ENCODE measurements around the gene ZNF25. TPM values are rescaled to one million over a fixed set of nuclear protein-coding genes. Genes with fewer than 3 reads are reported as not detected.

The ZNF25 gene
- total and polyA plus RNA-seq, 2 of the 4 experiments (the other 2 are of a cell fraction): 5.1 to 9.5 TPM

GRCh38 chr10:37937864-37938263, 38.6 kb downstream of the ZNF25 start:
- TF ChIP-seq BHLHE40 (IDR thresholded peaks at IDR 0.05; ENCODE audit: low read depth, low read length) (no peak), RFX5 (IDR thresholded peaks at IDR 0.05; ENCODE audit: low read depth, low read length) (no peak)
- Histone ChIP-seq H4K8ac (ENCODE audit: low read depth in 2 of 2, low read length in 2 of 2) (no peak overlapping the region), H2BK20ac (ENCODE audit: low read depth, low read length) (no peak overlapping the region), H3K18ac (ENCODE audit: low read depth, low read length) (no peak overlapping the region), H3K56ac (ENCODE audit: extremely low read depth, insufficient read depth, low read length) (no peak overlapping the region), H3K4me1 (ENCODE audit: control insufficient read depth, insufficient read depth, low read length) (no peaks in the 10 kb centered on the region), H3K27me3 (ENCODE audit: control insufficient read depth, insufficient read depth, low read length) (no peaks in the 10 kb centered on the region), H4K20me1 (ENCODE audit: insufficient read depth, low read length) (no peaks in the 10 kb centered on the region), H3K79me1 (ENCODE audit: low read depth in 1 of 2, low read length in 2 of 2) (no peaks in the 10 kb centered on the region), H2BK120ac (ENCODE audit: low read depth, low read length) (no peak overlapping the region), H2BK15ac (ENCODE audit: low read depth, low read length) (no peak overlapping the region), H3K9ac (ENCODE audit: low read depth, low read length) (no peak overlapping the region), H2AK5ac (ENCODE audit: low read depth, low read length) (no peak overlapping the region), H2AFZ (replicated peaks; ENCODE audit: low read length, poor library complexity) (no peak overlapping the region), H3K9me3 (ENCODE audit: control insufficient read depth, insufficient read depth, low read length) (no peaks in the 10 kb centered on the region), H4K91ac (ENCODE audit: insufficient read depth, low read depth, low read length) (no peak overlapping the region), H2AK9ac (replicated peaks; ENCODE audit: low read depth, low read length, poor library complexity) (no peak overlapping the region), H3K23ac (ENCODE audit: low read depth, low read length) (no peak overlapping the region), H3K4me3 (ENCODE audit: insufficient read depth, low read depth, low read length) (no peak overlapping the region), H3K27ac (ENCODE audit: insufficient read depth, low read length) (no peak overlapping the region), H2BK5ac (ENCODE audit: low read depth, low read length, poor library complexity, severe bottlenecking) (no peak overlapping the region), H3K36me3 (ENCODE audit: control insufficient read depth, insufficient read depth, low read length) (no peaks in the 10 kb centered on the region), H3K4me2 (ENCODE audit: low read depth, low read length) (no peak overlapping the region), H3K9me1 (ENCODE audit: insufficient read depth, low read length) (no peaks in the 10 kb centered on the region), H4K5ac (ENCODE audit: low read depth, low read length) (no peak overlapping the region), H3K14ac (replicated peaks; ENCODE audit: low read depth, low read length) (no peak overlapping the region), H3K4ac (ENCODE audit: low read depth, low read length) (no peak overlapping the region)
- ChIA-PET POLR2A (ENCODE audit: unreplicated experiment) (no interaction called here), CTCF (no interaction called here)
- dilution Hi-C loops (cut with HindIII; ENCODE audit: low sequenced_read_pairs, unreplicated experiment) (no loop called here), intact Hi-C loops (cut with micrococcal nuclease) (no loop called here), in situ Hi-C loops (cut with MboI; ENCODE audit: low sequenced_read_pairs) (no loop called here)
- BruUV-seq (replicated peaks): no TSS peak
- no peak for ATAC-seq (ENCODE audit: low read depth)
- no CpG with 5 or more reads among the region's 5 CpGs for WGBS, 2 experiments (ENCODE audit: extremely low coverage in 2 of 2, insufficient read length in 1 of 2)
- no peak for DNase-seq
